ENCODE results near the gene GOLPH3L. TPM values are rescaled to one million over a fixed set of nuclear protein-coding genes. Genes with fewer than 3 reads are reported as not detected.

The GOLPH3L gene
- total and polyA plus RNA-seq, 2 of the 13 experiments (the other 11 are each of a cell fraction or from before 2014, with no cell fraction given): 8.2 to 12.8 TPM

DNA sequence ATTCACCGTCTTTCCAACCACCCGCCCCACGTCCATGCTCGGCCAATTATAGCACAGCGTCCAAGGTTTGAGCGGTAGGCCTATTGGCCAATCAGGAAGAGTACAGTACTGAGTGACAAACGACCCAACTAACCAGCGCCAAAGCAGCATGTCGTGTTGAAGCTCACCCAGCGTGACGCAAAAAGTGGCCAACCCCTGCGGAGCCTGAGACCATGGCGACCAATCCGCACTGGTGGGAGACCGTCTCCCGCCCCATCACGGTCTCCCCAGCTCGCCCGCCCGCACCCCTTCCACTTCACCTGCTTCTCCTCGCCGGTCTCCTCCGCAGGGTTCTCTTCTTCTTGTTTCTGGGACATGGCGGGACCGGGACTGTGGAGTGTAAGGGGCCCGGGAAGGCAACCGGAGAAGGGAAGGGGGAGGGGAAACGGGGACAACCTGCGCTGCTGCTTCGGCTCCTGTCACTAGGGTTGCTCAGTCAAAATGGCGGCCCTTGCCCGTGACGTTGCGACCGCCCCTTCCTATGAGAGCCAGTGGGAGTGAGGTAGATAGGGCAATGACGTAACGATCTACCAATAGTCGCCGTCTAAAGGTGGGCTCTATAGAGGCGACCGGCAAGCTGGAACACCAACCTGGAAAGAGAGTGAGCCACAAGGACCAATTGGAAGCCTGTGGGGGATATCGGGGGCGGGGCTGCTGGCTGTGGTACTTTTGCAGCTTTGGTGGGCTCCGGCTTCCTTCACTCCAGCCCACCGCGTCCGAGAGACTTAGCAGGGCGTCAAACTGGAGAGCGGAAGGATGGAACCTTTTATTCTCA lies 67.6 kb downstream of the GOLPH3L start, which contains the start of gene ENSA (continued):
- TF ChIP-seq, protein P1, sequence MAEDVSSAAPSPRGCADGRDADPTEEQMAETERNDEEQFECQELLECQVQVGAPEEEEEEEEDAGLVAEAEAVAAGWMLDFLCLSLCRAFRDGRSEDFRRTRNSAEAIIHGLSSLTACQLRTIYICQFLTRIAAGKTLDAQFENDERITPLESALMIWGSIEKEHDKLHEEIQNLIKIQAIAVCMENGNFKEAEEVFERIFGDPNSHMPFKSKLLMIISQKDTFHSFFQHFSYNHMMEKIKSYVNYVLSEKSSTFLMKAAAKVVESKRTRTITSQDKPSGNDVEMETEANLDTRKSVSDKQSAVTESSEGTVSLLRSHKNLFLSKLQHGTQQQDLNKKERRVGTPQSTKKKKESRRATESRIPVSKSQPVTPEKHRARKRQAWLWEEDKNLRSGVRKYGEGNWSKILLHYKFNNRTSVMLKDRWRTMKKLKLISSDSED (CRISPR knock-in tag; IDR thresholded peaks at IDR 0.05): no peak
- TF ChIP-seq, protein P2, sequence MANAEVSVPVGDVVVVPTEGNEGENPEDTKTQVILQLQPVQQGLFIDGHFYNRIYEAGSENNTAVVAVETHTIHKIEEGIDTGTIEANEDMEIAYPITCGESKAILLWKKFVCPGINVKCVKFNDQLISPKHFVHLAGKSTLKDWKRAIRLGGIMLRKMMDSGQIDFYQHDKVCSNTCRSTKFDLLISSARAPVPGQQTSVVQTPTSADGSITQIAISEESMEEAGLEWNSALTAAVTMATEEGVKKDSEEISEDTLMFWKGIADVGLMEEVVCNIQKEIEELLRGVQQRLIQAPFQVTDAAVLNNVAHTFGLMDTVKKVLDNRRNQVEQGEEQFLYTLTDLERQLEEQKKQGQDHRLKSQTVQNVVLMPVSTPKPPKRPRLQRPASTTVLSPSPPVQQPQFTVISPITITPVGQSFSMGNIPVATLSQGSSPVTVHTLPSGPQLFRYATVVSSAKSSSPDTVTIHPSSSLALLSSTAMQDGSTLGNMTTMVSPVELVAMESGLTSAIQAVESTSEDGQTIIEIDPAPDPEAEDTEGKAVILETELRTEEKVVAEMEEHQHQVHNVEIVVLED (CRISPR knock-in tag; IDR thresholded peaks at IDR 0.05; ENCODE audit: borderline replicate concordance): peak; percentile 87
- no peak for TF ChIP-seq CENPBD1 (CRISPR knock-in tag; IDR thresholded peaks at IDR 0.05; ENCODE audit: borderline replicate concordance, low read depth)
- TF ChIP-seq REPIN1 (CRISPR knock-in tag; IDR thresholded peaks at IDR 0.05; ENCODE audit: borderline replicate concordance, low read depth): peak; percentile 52; the same call in 1 of the 2 replicates
- TF ChIP-seq, protein P3, sequence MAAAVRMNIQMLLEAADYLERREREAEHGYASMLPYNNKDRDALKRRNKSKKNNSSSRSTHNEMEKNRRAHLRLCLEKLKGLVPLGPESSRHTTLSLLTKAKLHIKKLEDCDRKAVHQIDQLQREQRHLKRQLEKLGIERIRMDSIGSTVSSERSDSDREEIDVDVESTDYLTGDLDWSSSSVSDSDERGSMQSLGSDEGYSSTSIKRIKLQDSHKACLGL (CRISPR knock-in tag; IDR thresholded peaks at IDR 0.05): no peak
- TF ChIP-seq, protein P4, sequence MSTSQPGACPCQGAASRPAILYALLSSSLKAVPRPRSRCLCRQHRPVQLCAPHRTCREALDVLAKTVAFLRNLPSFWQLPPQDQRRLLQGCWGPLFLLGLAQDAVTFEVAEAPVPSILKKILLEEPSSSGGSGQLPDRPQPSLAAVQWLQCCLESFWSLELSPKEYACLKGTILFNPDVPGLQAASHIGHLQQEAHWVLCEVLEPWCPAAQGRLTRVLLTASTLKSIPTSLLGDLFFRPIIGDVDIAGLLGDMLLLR (CRISPR knock-in tag; IDR thresholded peaks at IDR 0.05): peak; percentile 42; the same call in 1 of the 2 replicates
- peak; percentile 80 for TF ChIP-seq GATAD1 (CRISPR knock-in tag; IDR thresholded peaks at IDR 0.05)
- TF ChIP-seq ZNF331 (CRISPR knock-in tag; IDR thresholded peaks at IDR 0.05): no peak
- TF ChIP-seq, protein P5, sequence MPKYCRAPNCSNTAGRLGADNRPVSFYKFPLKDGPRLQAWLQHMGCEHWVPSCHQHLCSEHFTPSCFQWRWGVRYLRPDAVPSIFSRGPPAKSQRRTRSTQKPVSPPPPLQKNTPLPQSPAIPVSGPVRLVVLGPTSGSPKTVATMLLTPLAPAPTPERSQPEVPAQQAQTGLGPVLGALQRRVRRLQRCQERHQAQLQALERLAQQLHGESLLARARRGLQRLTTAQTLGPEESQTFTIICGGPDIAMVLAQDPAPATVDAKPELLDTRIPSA (CRISPR knock-in tag; IDR thresholded peaks at IDR 0.05; ENCODE audit: borderline replicate concordance): no peak
- TF ChIP-seq RNF2 (conservative IDR thresholded peaks at IDR 0.05; ENCODE audit: low read depth): no peak; the same call in 1 of the 2 replicates
- TF ChIP-seq, protein P6, sequence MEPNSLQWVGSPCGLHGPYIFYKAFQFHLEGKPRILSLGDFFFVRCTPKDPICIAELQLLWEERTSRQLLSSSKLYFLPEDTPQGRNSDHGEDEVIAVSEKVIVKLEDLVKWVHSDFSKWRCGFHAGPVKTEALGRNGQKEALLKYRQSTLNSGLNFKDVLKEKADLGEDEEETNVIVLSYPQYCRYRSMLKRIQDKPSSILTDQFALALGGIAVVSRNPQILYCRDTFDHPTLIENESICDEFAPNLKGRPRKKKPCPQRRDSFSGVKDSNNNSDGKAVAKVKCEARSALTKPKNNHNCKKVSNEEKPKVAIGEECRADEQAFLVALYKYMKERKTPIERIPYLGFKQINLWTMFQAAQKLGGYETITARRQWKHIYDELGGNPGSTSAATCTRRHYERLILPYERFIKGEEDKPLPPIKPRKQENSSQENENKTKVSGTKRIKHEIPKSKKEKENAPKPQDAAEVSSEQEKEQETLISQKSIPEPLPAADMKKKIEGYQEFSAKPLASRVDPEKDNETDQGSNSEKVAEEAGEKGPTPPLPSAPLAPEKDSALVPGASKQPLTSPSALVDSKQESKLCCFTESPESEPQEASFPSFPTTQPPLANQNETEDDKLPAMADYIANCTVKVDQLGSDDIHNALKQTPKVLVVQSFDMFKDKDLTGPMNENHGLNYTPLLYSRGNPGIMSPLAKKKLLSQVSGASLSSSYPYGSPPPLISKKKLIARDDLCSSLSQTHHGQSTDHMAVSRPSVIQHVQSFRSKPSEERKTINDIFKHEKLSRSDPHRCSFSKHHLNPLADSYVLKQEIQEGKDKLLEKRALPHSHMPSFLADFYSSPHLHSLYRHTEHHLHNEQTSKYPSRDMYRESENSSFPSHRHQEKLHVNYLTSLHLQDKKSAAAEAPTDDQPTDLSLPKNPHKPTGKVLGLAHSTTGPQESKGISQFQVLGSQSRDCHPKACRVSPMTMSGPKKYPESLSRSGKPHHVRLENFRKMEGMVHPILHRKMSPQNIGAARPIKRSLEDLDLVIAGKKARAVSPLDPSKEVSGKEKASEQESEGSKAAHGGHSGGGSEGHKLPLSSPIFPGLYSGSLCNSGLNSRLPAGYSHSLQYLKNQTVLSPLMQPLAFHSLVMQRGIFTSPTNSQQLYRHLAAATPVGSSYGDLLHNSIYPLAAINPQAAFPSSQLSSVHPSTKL (CRISPR knock-in tag; IDR thresholded peaks at IDR 0.05): no peak
- TF ChIP-seq, protein P7, sequence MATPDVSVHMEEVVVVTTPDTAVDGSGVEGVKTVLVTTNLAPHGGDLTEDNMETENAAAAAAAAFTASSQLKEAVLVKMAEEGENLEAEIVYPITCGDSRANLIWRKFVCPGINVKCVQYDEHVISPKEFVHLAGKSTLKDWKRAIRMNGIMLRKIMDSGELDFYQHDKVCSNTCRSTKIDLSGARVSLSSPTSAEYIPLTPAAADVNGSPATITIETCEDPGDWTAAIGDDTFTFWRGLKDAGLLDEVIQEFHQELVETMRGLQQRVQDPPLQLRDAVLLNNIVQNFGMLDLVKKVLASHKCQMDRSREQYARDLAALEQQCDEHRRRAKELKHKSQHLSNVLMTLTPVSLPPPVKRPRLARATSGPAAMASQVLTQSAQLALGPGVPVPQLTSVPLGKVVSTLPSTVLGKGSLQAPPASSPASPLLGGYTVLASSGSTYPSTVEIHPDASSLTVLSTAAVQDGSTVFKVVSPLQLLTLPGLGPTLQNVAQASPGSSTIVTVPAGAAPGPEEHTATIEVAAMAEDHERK (CRISPR knock-in tag; IDR thresholded peaks at IDR 0.05; ENCODE audit: low read depth): peak; percentile 51; the same call in 1 of the 2 replicates
- TF ChIP-seq GFI1 (CRISPR knock-in tag; IDR thresholded peaks at IDR 0.05; ENCODE audit: borderline replicate concordance): no peak
- no peak for TF ChIP-seq ZNF282 (IDR thresholded peaks at IDR 0.05; ENCODE audit: partially characterized antibody)
